MCF 10A (cell line): Measurements from ENCODE around the gene RPL29. TPM values are rescaled to one million over a fixed set of nuclear protein-coding genes. Genes with fewer than 3 reads are reported as not detected.

Source experiments
- BruUV-seq: library from RNA; stranded (reverse); fragments of 400-500 nt; replicated peaks from 2 replicates; lab custom pipeline; 2021; lab: Mats Ljungman, UMichigan
- CTCF ChIA-PET: fragments of 300-600 bp; sonication (Branson Sonifier 250); formaldehyde crosslinking; extraction: SDS; loops from one replicate; lab custom pipeline; 2021; ENCODE audit warnings: antibody characterized with exemption, inconsistent platforms; lab: Yijun Ruan, JAX
- POLR2A ChIA-PET: fragments of 300-600, 350-650 bp; sonication (Branson Sonifier 250); formaldehyde crosslinking; extraction: SDS; loops from one replicate; lab custom pipeline; 2020; ENCODE audit warnings: antibody characterized with exemption, inconsistent platforms; lab: Yijun Ruan, JAX
- DNase-seq: peaks from one replicate; pipeline ENCODE4 v3.0.0-alpha.2; 2018; ENCODE audit not compliant: unreplicated experiment
- H3K27ac Mint-ChIP-seq: one replicate; pipeline ENCODE4 v1.8.0; 2022; ENCODE audit warnings: mild to moderate bottlenecking, low read depth, mixed read lengths; ENCODE audit not compliant: unreplicated experiment
- H3K27me3 Mint-ChIP-seq: one replicate; pipeline ENCODE4 v1.8.0; 2022; ENCODE audit warnings: mixed read lengths; ENCODE audit not compliant: insufficient read depth, unreplicated experiment
- H3K36me3 Mint-ChIP-seq: one replicate; pipeline ENCODE4 v1.8.0; 2022; ENCODE audit warnings: mild to moderate bottlenecking, moderate library complexity, mixed read lengths; ENCODE audit not compliant: insufficient read depth, unreplicated experiment
- H3K4me1 Mint-ChIP-seq: one replicate; pipeline ENCODE4 v1.8.0; 2022; ENCODE audit warnings: mixed read lengths; ENCODE audit not compliant: insufficient read depth, unreplicated experiment
- H3K4me3 Mint-ChIP-seq: one replicate; pipeline ENCODE4 v1.8.0; 2022; ENCODE audit warnings: mild to moderate bottlenecking, moderate library complexity, mixed read lengths; ENCODE audit not compliant: unreplicated experiment
- H3K9me3 Mint-ChIP-seq: one replicate; pipeline ENCODE4 v1.8.0; 2022; ENCODE audit warnings: mixed read lengths; ENCODE audit not compliant: unreplicated experiment
- intact Hi-C: fragments of 100-400 bp; cut with micrococcal nuclease; formaldehyde crosslinking; loops from 2 replicates; pipeline ENCODE4 v1.14.1; 2022
- total RNA-seq: library from RNA; stranded (reverse); gene quantifications from 2 replicates; pipeline ENCODE4 v1.2.3, GENCODE V29; 2022
- TF ChIP-seq, protein P1 (sequence below): fragments of 200-600 bp; IDR thresholded peaks from one replicate; pipeline ENCODE4 v1.8.0; 2022; ENCODE audit warnings: antibody characterized with exemption, mild to moderate bottlenecking; ENCODE audit not compliant: unreplicated experiment

RPL29 gene
- total RNA-seq, 1 experiment from 2014 or later: 1,551 TPM

DNA sequence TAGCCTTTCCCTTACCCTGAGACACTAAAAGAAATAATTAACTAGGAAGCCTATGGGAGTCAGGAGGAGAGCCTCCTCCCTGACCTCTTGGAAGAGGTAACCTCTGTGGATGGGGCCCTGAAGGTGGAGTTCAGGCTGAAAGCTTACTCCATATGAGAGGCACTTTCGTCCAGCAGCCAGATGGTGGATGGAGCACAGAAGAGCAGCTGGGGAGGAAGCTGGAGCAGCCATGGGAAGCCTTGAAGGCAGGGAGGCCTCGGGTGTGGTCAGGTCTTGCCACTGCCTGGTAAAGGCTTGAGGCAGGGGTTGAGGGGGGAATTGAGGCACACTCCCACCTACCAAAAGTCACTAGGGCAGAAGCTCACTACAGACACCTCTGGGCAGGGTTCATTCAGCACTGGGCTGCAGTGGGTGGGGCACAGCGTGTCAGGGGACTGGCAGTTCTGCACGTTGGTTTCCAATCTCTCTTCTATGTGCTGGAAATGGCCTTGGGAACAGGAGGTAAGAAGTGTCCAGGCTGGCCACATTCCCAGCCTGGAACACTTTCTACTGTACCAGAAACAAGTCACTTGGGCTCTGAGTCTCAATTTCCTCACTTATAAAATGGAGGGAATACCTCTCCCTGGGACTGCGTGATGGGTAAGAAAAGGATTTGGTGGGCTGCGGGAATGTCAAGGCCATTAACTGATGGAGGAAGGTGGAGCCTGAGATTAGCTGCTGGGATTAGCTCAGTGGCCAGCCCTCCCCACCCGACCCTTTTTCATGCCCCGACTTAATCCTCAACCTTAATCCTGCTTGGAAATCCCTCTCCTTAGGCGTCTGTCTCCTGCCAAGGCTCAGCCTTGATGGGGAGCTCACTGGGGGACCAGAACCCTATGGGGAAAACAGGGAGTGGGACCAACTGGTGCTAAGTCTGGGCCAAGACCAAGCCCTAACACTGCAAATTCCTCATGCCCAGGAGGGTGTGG is 33.8 kb downstream of the RPL29 start:
- no peak overlapping the region for H3K27ac Mint-ChIP-seq
- peaks cover 10% of the 10 kb centered on the region for H3K4me1 Mint-ChIP-seq
- intact Hi-C loops: no loop called here
- H3K27me3 Mint-ChIP-seq: no peaks in the 10 kb centered on the region
- H3K36me3 Mint-ChIP-seq: no peaks in the 10 kb centered on the region
- CTCF ChIA-PET: interaction anchor here (0.7 to 1.7 kb wide), 4 partner anchors 12 to 92 kb away, joined by 3 to 7 read pairs (median 4); partner anchors contain the start of genes ABHD14B and RPL29
- DNase-seq: no peak
- H3K4me3 Mint-ChIP-seq: no peak overlapping the region
- POLR2A ChIA-PET: interaction anchor here (0.9 kb wide), 1 partner anchor 12 kb away, joined by 4 read pairs; the partner anchor contains the start of gene ABHD14B
- TF ChIP-seq, protein P1, sequence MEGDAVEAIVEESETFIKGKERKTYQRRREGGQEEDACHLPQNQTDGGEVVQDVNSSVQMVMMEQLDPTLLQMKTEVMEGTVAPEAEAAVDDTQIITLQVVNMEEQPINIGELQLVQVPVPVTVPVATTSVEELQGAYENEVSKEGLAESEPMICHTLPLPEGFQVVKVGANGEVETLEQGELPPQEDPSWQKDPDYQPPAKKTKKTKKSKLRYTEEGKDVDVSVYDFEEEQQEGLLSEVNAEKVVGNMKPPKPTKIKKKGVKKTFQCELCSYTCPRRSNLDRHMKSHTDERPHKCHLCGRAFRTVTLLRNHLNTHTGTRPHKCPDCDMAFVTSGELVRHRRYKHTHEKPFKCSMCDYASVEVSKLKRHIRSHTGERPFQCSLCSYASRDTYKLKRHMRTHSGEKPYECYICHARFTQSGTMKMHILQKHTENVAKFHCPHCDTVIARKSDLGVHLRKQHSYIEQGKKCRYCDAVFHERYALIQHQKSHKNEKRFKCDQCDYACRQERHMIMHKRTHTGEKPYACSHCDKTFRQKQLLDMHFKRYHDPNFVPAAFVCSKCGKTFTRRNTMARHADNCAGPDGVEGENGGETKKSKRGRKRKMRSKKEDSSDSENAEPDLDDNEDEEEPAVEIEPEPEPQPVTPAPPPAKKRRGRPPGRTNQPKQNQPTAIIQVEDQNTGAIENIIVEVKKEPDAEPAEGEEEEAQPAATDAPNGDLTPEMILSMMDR: no peak
- H3K9me3 Mint-ChIP-seq: no peaks in the 10 kb centered on the region
- no TSS peak for BruUV-seq

DNA sequence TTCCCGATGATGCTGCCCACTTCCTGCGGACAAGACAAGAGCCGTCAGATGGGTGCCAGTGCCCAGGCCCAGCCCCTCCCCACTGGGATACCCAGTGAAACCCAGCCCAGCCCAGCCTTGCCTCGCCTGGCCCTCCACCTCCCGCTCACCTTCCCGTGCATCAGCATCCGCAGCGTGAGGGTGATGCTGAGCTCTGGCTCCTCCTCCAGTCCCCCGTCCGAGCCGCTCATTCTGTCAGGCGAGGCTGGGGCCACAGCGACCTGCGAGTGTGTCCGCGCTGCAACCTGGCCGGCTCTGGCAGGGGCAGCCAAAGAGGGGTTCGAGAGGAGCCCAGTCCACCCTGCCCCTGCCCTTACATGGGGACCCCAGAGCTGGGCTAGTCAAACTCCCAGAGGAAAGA is 34.7 kb downstream of the RPL29 start:
- DNase-seq: no peak
- TF ChIP-seq, protein P1: no peak
- H3K9me3 Mint-ChIP-seq: no peaks in the 10 kb centered on the region
- no peak overlapping the region for H3K27ac Mint-ChIP-seq
- BruUV-seq: no TSS peak
- no peak overlapping the region for H3K4me3 Mint-ChIP-seq
- CTCF ChIA-PET: interaction anchor here (0.7 to 1.7 kb wide), 3 partner anchors 13 to 93 kb away, joined by 3 to 7 read pairs (median 4); partner anchors contain the start of gene ABHD14B
- intact Hi-C loops: no loop called here
- no peaks in the 10 kb centered on the region for H3K36me3 Mint-ChIP-seq
- POLR2A ChIA-PET: interaction anchor here (0.7 kb wide), 1 partner anchor 22 kb away, joined by 5 read pairs; no protein-coding TSS in a partner anchor
- H3K27me3 Mint-ChIP-seq: no peaks in the 10 kb centered on the region
- peaks cover 10% of the 10 kb centered on the region for H3K4me1 Mint-ChIP-seq

DNA sequence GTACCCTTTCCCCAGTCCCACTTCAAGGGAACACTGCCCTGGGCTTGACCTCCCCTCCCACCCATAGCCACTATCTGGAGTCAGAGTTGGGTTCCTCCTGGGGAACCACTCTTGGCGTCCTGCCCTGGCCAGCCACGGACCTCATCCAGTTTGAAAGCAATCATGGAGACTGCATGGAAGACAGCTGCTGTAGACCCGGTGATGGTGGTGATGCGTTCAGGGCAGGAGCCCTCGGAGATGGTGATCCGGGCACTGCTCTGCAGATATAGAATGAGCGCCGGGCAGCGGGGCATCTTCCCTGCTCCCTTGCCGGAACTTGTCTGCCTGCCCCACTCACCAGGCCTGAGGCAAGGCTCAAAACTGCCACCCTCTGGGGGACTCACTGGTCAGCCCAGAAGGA is 35.3 kb downstream of the RPL29 start:
- no peak for DNase-seq
- H3K4me1 Mint-ChIP-seq: peaks cover 4% of the 10 kb centered on the region
- intact Hi-C loops: no loop called here
- ChIA-PET POLR2A (interaction anchor here (0.7 kb wide), 1 partner anchor 23 kb away, joined by 5 read pairs; no protein-coding TSS in a partner anchor), CTCF (interaction anchor here (0.6 kb wide), 1 partner anchor 13 kb away, joined by 7 read pairs; no protein-coding TSS in a partner anchor)
- no peaks in the 10 kb centered on the region for H3K9me3 Mint-ChIP-seq
- H3K4me3 Mint-ChIP-seq: no peak overlapping the region
- H3K36me3 Mint-ChIP-seq: no peaks in the 10 kb centered on the region
- no TSS peak for BruUV-seq
- no peaks in the 10 kb centered on the region for H3K27me3 Mint-ChIP-seq
- TF ChIP-seq, protein P1: no peak
- H3K27ac Mint-ChIP-seq: no peak overlapping the region

DNA sequence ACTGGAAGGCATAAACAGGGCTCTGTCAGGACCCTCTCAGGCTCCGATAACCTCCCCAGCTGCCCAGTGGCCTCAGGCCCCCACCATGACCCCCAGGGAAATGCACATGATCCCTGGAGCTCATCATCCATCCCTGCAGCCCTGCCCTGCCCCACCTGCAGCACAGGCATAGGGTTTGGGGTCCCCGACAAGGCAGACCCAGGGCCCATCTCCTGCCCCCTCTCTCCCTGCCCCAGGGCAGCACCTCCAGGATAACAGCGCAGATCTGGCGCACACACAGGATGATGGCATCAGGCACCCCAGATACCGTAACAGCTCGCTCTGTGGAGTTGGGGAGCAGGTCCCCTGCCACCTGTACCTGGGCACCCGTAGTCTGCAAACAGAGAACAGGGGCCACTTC is 36.0 kb downstream of the RPL29 start:
- H3K4me3 Mint-ChIP-seq: no peak overlapping the region
- no peak for DNase-seq
- no peak overlapping the region for H3K27ac Mint-ChIP-seq
- ChIA-PET CTCF (interaction anchor here (0.6 kb wide), 2 partner anchors 13 to 18 kb away, joined by 4 to 7 read pairs; partner anchors contain the start of gene RRP9), POLR2A (interaction anchor here (1.0 kb wide), 1 partner anchor 14 kb away, joined by 3 read pairs; the partner anchor contains the start of gene ABHD14B)
- TF ChIP-seq, protein P1: no peak
- no peaks in the 10 kb centered on the region for H3K36me3 Mint-ChIP-seq
- intact Hi-C loops: no loop called here
- H3K9me3 Mint-ChIP-seq: no peaks in the 10 kb centered on the region
- no peaks in the 10 kb centered on the region for H3K27me3 Mint-ChIP-seq
- no TSS peak for BruUV-seq
- no peaks in the 10 kb centered on the region for H3K4me1 Mint-ChIP-seq
